Measurements from ENCODE around the gene PBX1. TPM values are rescaled to one million over a fixed set of nuclear protein-coding genes. Genes with fewer than 3 reads are reported as not detected.

PBX1 gene
- total RNA-seq, 1 donor from 2014 or later, result 4.8 TPM

DNA sequence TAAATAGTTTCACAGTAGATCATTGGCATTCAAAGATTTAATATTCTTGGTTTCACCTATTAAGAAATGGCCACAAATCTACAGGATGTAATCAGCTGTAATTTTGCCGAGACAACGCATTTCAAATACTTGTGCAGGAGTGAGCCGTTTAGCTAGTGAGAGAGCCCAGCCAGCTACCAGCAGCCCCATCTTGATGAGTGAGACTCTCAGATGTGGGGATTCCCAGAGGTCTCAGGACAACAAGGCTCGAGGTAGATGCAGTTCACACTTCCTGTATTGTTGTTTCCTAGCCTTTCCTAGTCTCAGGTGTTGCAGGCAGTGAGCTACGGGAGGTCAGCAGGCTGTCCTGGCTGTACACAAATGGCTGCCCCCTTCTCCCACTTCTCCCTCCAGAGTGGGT lies 108.6 kb downstream of the PBX1 start:
- no peak for DNase-seq (ENCODE audit: low read depth, low spot score)

GRCh38 chr1:164668491-164669400 lies 109.8 kb downstream of the PBX1 start:
- no peak for DNase-seq (ENCODE audit: low read depth, low spot score)

- no peak for DNase-seq (ENCODE audit: low read depth, low spot score)
These were observed 111.0 kb downstream of the PBX1 start for GRCh38 chr1:164670026-164670425.

DNA sequence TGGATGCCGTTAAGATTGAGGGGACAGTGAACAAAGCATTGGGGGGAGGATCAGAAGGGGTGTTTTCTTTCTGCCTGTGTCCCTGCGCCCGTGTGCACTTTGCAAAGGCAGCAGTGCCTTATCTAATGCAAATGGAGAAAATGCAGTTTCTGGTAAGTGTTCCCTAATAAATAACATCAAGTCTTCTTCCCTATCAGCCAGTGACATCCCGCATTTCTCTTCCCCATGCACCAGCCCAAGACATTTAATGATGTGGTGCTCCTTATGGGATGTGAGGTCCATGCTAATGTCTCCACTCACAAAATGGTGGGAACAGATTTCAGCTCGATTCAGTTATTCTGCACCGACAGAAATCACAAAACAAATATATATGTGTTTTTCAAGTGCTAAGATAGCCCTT lies 111.8 kb downstream of the PBX1 start:
- no peak for DNase-seq (ENCODE audit: low read depth, low spot score)

DNA sequence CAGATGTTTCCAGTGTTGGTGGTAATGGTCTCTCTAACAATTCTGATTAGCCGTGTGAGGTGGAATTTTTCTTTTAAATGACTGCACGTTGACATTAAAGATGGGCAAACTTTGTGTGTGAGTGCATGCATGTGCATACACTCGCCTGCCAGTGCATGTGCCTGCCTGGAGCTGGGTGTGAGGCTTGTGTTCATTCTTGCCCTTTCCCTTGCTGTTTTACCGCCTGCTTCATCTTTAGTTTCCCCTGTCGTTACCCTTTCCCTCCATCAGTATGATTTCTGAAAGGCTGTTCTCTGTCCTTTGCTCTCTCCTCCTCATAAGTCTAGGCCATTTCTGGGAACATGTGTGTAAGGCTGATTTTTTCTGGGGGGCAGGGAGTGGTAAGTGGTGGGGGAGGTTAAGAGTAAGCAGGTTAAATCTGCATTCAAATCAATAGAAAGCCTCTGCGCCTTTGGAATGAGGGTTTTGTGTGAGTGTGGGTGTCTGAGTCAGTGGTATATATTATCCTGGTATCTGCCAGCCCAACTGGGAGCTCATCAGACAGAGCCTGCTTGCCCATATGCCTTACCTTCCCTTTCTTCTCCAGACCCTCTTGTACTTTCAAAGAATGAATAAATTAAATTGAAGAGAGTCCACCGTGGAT lies 112.5 kb downstream of the PBX1 start:
- DNase-seq (ENCODE audit: low read depth, low spot score), result no peak

DNA sequence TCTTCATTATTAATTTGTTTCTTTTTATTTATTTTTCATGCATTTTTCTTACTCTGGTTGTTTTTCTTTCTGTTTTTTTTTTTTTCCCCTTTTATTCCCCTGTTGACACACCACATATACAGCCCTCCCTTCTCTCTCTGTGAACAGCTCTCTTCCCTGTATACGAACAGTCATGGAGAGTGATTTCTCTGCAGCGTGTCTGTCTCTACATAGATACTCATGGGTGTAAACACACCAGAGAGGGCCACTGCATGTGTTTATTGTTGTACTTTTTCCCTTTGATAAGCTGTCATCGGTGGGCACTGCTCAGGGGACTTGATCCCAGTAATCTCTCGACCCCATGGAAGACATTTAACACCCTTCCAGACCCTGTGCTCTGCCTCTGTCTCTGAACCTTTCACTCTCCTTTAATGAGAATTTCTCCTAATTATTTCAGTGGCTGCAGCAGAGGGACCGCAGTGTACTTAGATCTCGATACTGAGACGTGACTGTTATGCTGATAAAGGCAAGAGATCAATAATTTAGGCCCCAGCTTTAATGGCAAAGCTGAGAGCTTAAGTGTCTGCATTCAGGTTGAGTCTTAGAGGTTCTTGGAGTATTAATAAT lies 113.1 kb downstream of the PBX1 start:
- DNase-seq (ENCODE audit: low read depth, low spot score), result no peak

DNA sequence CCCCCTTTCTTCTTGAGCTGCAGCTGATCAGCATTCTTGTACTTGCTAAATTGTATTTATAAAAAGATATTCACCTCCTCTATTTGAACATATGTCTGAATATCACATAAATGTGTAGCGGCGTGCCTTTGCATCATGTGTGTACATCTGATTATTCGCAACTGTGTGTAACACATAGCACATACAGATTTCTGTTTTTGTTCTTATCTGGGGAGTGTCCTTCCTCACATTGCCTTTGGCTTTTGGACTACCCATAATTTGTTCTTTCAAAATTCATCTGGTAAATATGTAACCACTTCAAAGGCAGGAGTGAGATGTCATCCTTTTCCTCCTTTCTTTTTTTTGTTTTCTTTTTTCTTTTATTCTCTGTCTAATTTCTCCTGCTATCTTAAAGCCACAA lies 113.6 kb downstream of the PBX1 start:
- no peak for DNase-seq (ENCODE audit: low read depth, low spot score)

- DNase-seq (ENCODE audit: low read depth, low spot score), result no peak
These were observed 114.7 kb downstream of the PBX1 start for GRCh38 chr1:164673584-164674214.

DNA sequence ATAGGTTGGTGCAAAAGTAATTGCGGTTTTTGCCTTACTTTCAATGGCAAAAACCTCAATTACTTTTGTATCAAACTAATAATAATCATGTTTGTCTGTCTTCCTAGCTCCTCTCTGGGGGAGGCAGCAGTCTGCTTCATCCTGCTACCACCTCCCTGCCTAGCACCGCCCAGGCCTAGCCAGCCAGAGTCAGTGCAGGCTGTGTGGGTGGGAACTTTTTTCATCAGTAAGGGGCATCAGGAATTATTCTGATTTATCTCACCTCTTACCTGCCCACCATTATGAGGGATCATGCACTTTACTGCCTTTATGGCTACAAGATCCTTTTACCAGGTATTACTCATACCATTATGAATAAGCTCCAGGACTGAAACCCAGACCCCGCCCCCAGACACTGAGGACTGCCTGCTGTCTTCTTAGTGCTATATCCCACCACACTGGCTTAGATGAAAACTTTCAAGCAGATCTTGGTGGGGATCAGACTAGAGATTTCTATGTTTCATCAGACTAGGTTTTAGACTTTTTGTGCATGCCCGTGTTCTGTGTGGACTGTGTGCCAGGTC lies 116.4 kb downstream of the PBX1 start:
- DNase-seq (ENCODE audit: low read depth, low spot score), result no peak

GRCh38 chr1:164678136-164678700 lies 119.2 kb downstream of the PBX1 start:
- DNase-seq (ENCODE audit: low read depth, low spot score), result no peak

GRCh38 chr1:164682570-164682969 lies 123.6 kb downstream of the PBX1 start:
- no peak for DNase-seq (ENCODE audit: low read depth, low spot score)

- DNase-seq (ENCODE audit: low read depth, low spot score), result no peak
These were observed 124.3 kb downstream of the PBX1 start for GRCh38 chr1:164683235-164683634.

DNA sequence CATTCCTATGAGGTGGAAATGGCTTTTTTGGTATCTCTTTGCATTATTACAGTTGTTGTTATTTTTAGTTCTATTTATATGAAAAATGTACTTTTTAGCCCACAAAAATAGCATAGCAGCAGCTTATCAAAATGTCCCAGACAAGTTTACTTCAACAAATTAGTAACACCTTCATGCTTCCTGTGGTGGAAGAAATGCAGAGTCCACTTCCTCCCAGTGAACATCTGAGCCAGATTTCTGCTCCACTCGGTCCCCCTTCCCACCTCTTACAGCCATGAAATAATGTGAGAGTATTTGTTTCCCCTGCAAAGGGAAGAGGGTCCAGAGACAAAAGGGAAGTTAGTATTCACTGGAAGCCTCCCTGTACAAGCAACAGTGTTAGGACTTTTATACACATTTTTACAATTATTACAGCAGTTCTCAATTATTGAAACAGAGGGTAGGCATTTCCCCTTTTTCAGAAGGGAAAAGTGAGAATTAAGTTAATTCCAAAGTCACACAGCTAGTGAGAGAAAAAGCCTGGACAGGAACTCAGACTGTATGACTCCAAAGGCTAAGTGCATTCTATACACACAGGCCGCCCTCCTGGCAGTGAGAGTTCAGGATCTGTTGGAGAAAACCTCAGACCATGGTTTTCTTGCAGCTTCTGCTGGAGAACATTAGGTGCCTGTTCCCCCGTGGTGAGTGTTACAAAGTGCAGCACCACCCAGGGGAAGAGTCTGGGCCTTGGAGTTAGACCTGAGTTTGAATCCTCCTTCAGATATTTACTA lies 126.5 kb downstream of the PBX1 start:
- DNase-seq (ENCODE audit: low read depth, low spot score), result no peak

DNA sequence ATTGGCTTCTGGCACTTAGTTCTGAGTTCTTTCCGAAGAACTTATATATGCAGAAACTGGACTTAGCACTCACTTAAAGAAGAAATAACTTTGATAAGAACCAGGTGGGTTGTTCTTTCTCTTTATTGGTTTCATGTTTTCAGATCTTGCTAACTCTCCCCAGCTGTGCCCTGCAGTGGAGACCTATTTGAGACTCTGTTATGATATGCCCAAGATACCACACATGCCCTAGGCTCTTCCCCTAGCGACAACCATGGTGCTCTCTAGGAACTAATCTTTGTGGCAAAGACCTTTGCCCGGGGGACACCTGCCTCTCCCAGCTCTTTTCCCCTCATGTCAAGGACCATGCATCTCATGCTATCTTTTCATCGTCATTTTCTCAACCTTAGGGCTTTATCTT lies 128.8 kb downstream of the PBX1 start:
- no peak for DNase-seq (ENCODE audit: low read depth, low spot score)

DNA sequence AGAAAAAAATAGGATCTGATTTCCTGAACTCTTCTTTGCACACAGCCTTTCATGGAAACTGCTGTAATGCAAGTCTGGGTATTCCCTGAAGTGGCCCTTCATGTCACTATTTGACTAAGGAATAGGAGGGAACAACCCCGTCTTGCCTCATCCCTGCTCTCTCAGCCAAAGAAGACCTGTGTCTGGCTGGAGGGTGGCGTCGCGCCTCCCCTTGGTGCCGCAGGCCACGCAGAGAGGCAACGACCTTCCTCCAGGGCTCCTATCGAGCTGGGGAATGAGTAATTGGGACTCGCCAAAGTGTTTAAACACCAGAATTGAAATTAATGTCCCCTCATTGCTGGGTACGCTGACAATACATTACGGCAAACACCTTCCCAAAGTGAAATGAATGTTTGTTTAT lies 129.8 kb downstream of the PBX1 start:
- no peak for DNase-seq (ENCODE audit: low read depth, low spot score)

DNA sequence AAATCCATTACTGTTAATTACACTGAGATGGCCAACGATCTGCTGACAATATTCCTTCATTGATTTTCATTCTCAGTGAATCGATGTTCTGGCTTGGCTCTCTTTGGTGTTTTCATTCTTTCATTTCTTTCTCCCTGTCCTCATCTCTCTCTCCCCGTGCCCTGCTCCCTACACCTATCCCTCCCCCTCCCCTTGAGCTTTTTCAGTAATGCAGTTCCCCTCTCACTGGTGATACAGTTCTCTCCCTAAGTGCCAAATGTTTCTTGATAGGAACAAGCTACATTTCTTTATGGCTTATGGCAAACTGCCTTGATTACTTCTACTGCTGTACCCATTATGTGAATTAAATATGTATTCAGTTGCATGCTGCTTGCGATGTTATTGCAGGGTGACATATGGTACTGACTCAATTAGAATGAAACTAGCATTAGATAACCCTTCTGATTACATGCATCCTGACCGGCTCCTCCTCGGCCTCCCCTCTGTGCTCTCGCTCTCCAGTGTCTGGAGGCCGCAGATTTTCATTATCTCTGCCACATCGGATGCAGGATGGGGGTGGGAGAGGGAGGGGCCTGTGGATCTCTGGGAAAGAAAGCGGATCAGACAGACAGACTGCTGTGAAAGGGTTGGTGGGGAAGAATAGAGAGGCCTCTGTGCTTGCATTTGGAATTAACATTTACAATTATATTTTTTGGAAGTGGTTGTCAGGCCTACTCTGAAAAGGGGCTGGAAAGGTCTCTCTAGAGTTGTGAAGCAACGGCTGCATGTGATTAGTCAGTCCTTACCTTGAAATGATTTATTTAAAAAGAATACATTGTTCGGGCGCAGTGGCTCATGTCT lies 130.9 kb downstream of the PBX1 start:
- DNase-seq (ENCODE audit: low read depth, low spot score), result no peak

DNA sequence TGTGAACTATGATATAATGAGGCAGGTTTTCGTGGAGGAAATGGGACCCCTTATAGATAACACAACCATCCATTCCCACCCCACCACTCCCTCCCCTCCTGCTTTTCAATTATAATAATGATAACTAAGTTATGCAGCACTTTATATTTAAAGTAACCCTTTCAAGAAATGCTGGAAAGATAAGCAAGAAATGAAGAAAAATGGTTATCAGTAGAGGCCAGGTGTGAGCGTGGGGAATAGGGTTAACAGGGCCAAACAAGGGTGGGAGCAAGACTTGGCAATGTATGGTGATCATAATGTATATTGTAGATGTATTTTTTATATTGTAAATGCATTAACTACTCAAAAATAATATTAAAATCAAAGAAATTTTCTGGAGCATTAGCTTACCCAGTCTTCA lies 133.4 kb downstream of the PBX1 start:
- no peak for DNase-seq (ENCODE audit: low read depth, low spot score)

- DNase-seq (ENCODE audit: low read depth, low spot score), result no peak
These were observed 134.8 kb downstream of the PBX1 start for GRCh38 chr1:164693564-164694359.

DNA sequence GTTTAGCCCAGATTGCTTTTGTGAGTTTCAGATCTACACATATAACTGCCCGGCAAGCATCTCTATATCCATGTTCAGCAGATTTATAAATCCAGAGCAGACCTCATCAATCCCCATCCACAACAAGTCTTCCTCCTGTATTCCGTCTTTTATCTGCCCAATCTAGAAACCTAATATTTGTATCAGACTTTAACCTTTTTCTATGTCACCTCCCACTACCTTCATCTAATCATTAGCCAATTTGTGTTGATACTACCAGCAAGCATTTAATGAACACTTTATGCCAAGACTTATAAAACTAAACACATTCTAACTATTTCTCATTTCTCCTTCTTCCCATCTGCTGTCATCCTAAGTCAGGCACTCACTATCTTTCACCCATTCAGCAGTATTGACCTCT lies 135.5 kb downstream of the PBX1 start:
- no peak for DNase-seq (ENCODE audit: low read depth, low spot score)

Data from pulmonary artery endothelial cell (primary cell).